ENCODE data around the gene SYNRG. TPM values are rescaled to one million over a fixed set of nuclear protein-coding genes. Genes with fewer than 3 reads are reported as not detected.

The SYNRG gene
- polyA plus RNA-seq, 1 of the 3 experiments (the other 2 are of a cell fraction) = 8.9 TPM

GRCh38 chr17:37543637-37544052 lies 65.6 kb downstream of the SYNRG start:
- TF ChIP-seq ELF1 (IDR thresholded peaks at IDR 0.05) (no peak), RAD21 (IDR thresholded peaks at IDR 0.05; ENCODE audit: low read length) (no peak), NRF1 (IDR thresholded peaks at IDR 0.05; ENCODE audit: low read depth, low read length) (no peak)

DNA sequence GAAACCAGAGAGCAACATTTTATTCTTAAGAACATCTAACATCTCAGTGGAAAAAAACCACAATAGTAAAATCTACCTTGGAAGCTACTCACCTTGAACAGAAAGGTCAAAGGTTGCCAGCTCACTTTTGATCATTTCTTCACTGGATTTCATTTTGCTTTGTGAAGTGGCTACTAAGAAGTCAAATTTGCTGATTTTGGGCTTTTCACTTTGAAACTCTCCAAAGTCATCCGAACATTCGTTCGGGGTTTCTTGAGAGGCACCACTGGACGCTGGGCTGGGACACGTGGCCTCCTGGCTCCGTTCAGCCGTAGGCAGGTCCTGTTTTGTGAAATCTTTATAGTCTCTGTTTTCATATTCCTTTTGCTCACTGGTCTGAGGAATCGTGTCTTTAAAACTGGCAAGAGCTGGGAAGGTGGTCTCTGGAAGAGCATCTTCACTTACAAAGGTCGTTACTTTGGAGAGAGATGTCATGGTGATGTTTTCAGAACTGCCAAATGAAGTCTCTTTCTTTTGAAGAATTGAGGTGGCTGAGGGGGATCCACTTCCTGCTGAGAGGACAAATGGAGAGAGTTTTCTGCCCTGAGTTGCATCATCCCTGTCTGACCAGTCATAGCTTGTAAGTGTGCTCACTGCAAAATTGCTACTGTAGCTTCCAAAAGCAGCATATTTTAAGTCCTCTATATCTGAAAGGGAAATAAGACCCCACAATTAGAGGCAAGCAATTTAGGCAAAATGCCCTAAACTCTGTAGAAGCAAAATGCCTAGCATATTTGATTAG lies 67.1 kb downstream of the SYNRG start:
- WGBS (ENCODE audit: low lambda C conversion rate) = 94% methylated on average over 9 of the region's 9 CpGs
- POLR2A ChIA-PET = no interaction called here
- no peak overlapping the region for H3K9ac ChIP-seq

More at GRCh38 chr17:37543637-37544052, 65.6 kb downstream of the SYNRG start:
- H3K36me3 ChIP-seq (replicated peaks in 1 of 2; ENCODE audit: control insufficient read depth in 1 of 2, insufficient read depth in 2 of 2, low read length in 1 of 2) = peaks cover 48 to 61% of the 10 kb centered on the region in 2 experiments
- no peak overlapping the region for H2AFZ ChIP-seq (ENCODE audit: low read depth)
- H3K79me2 ChIP-seq (ENCODE audit: insufficient read depth) = peaks cover 26% of the 10 kb centered on the region; the same call in 1 of the 2 replicates
- H3K4me1 ChIP-seq (ENCODE audit: control insufficient read depth in 1 of 2, insufficient read depth in 2 of 2, low read depth in 1 of 2, low read length in 1 of 2) = peaks cover 0 to 11% of the 10 kb centered on the region in 2 experiments; a peak in 2 of 4 replicates
- H3K27me3 ChIP-seq (ENCODE audit: insufficient read depth) = no peaks in the 10 kb centered on the region
- H3K27ac ChIP-seq (ENCODE audit: low read depth in 2 of 2, low read length in 1 of 2) = no peak overlapping the region
- H4K20me1 ChIP-seq (ENCODE audit: insufficient read depth) = no peaks in the 10 kb centered on the region; the same call in 1 of the 2 replicates
- H3K9me2 ChIP-seq = no peaks in the 10 kb centered on the region
- no peak overlapping the region for H3K4me3 ChIP-seq (ENCODE audit: low read depth in 2 of 2, low read length in 1 of 2)
- no peaks in the 10 kb centered on the region for H3F3A ChIP-seq (replicated peaks; ENCODE audit: insufficient read depth)
- ChIA-PET CTCF (interaction anchor here (0.6 to 1.6 kb wide), 3 partner anchors 16 to 66 kb away, joined by 3 to 5 read pairs (median 4); partner anchors contain the start of gene SYNRG), POLR2A (no interaction called here)
- no peak overlapping the region for H3K4me2 ChIP-seq
- WGBS (ENCODE audit: low lambda C conversion rate) = 98% methylated on average over 2 of the region's 2 CpGs
- DNase-seq = no peak
- no peaks in the 10 kb centered on the region for H3K9me3 ChIP-seq
- no peak overlapping the region for H3K9ac ChIP-seq

More for the DNA sequence above, 67.1 kb downstream of the SYNRG start:
- H3K4me1 ChIP-seq (ENCODE audit: control insufficient read depth in 1 of 2, insufficient read depth in 2 of 2, low read depth in 1 of 2, low read length in 1 of 2) = peaks cover 0 to 11% of the 10 kb centered on the region in 2 experiments; a peak in 1 of 4 replicates
- H3K9me3 ChIP-seq = no peaks in the 10 kb centered on the region
- no peaks in the 10 kb centered on the region for H3F3A ChIP-seq (replicated peaks; ENCODE audit: insufficient read depth)
- H3K27ac ChIP-seq (ENCODE audit: low read depth in 2 of 2, low read length in 1 of 2) = no peak overlapping the region
- TF ChIP-seq USF1 (IDR thresholded peaks at IDR 0.05; ENCODE audit: borderline replicate concordance, low read depth) (no peak), RFX5 (IDR thresholded peaks at IDR 0.05; ENCODE audit: low read length) (no peak), TAF1 (IDR thresholded peaks at IDR 0.05; ENCODE audit: borderline replicate concordance, low read depth, low read length) (no peak), TEAD4 (IDR thresholded peaks at IDR 0.05; ENCODE audit: borderline replicate concordance, insufficient read depth) (no peak), TCF12 (IDR thresholded peaks at IDR 0.05) (no peak), SIN3A (IDR thresholded peaks at IDR 0.05; ENCODE audit: borderline replicate concordance, low read depth, low read length) (no peak), JUND (IDR thresholded peaks at IDR 0.05) (no peak), FOXM1 (IDR thresholded peaks at IDR 0.05; ENCODE audit: low read depth) (no peak)
- TF ChIP-seq, protein P1, sequence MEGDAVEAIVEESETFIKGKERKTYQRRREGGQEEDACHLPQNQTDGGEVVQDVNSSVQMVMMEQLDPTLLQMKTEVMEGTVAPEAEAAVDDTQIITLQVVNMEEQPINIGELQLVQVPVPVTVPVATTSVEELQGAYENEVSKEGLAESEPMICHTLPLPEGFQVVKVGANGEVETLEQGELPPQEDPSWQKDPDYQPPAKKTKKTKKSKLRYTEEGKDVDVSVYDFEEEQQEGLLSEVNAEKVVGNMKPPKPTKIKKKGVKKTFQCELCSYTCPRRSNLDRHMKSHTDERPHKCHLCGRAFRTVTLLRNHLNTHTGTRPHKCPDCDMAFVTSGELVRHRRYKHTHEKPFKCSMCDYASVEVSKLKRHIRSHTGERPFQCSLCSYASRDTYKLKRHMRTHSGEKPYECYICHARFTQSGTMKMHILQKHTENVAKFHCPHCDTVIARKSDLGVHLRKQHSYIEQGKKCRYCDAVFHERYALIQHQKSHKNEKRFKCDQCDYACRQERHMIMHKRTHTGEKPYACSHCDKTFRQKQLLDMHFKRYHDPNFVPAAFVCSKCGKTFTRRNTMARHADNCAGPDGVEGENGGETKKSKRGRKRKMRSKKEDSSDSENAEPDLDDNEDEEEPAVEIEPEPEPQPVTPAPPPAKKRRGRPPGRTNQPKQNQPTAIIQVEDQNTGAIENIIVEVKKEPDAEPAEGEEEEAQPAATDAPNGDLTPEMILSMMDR (IDR thresholded peaks at IDR 0.05) = no peak
- H3K9me2 ChIP-seq = no peaks in the 10 kb centered on the region
- H3K4me2 ChIP-seq = no peak overlapping the region
- DNase-seq = no peak
- no peak overlapping the region for H3K4me3 ChIP-seq (ENCODE audit: low read depth in 2 of 2, low read length in 1 of 2)
- CTCF ChIA-PET = interaction anchor here (1.3 to 1.8 kb wide), 3 partner anchors 10 to 28 kb away, joined by 5 to 9 read pairs (median 6); no protein-coding TSS in a partner anchor
- H3K27me3 ChIP-seq (ENCODE audit: insufficient read depth) = no peaks in the 10 kb centered on the region
- H4K20me1 ChIP-seq (ENCODE audit: insufficient read depth) = no peaks in the 10 kb centered on the region
- H3K79me2 ChIP-seq (ENCODE audit: insufficient read depth) = peaks cover 22% of the 10 kb centered on the region; the same call in 1 of the 2 replicates
- no peak overlapping the region for H2AFZ ChIP-seq (ENCODE audit: low read depth)
- H3K36me3 ChIP-seq (replicated peaks in 1 of 2; ENCODE audit: control insufficient read depth in 1 of 2, insufficient read depth in 2 of 2, low read length in 1 of 2) = peaks cover 59 to 72% of the 10 kb centered on the region in 2 experiments

All from SK-N-SH (cell line).